Spleen (tissue), 11 donors: Measurements from ENCODE around the gene CASP2. TPM values are rescaled to one million over a fixed set of nuclear protein-coding genes. Genes with fewer than 3 reads are reported as not detected.

Experiments
- DNase-seq: peaks from one replicate; pipeline ENCODE4 v3.0.0-alpha.2; 2020
- H3K27ac ChIP-seq, 8 donors: fragments of 200-600 bp; sonication (generic) in 7 of 8; 1 replicate in 4 of 8; 2 replicates in 4 of 8; pipeline versions ENCODE4 v1.5.0 to v1.8.0; 2016 to 2021; ENCODE audit warnings: inconsistent platforms in 4 of 8, mild to moderate bottlenecking in 4 of 8, moderate library complexity in 1 of 8
- H3K27me3 ChIP-seq, 7 donors: fragments of 200-600 bp; sonication (generic) in 6 of 7; replicated peaks in 1 of 7; 1 replicate in 4 of 7; 2 replicates in 3 of 7; pipeline versions ENCODE4 v1.5.0 to v1.8.0; 2016 to 2021; ENCODE audit warnings: inconsistent platforms in 3 of 7, mild to moderate bottlenecking in 1 of 7
- H3K36me3 ChIP-seq, 6 donors: fragments of 200-600 bp; sonication (generic) in 5 of 6; 1 replicate in 4 of 6; 2 replicates in 2 of 6; pipeline versions ENCODE4 v1.5.0 to v1.8.0; 2016 to 2021; ENCODE audit warnings: inconsistent platforms in 2 of 6
- H3K4me1 ChIP-seq, 6 donors: fragments of 200-600 bp; sonication (generic) in 5 of 6; 1 replicate in 3 of 6; 2 replicates in 3 of 6; pipeline versions ENCODE4 v1.5.0 to v1.8.0; 2016 to 2021; ENCODE audit warnings: inconsistent platforms in 3 of 6
- H3K4me3 ChIP-seq, 8 donors: fragments of 200-600 bp; sonication (generic) in 7 of 8; 1 replicate in 4 of 8; 2 replicates in 4 of 8; pipeline versions ENCODE4 v1.5.0 to v1.8.0; 2016 to 2021; ENCODE audit warnings: inconsistent platforms in 4 of 8, mild to moderate bottlenecking in 4 of 8, moderate library complexity in 2 of 8
- H3K9me3 ChIP-seq, 8 donors: fragments of 200-600 bp; sonication (generic) in 7 of 8; 1 replicate in 4 of 8; 2 replicates in 4 of 8; pipeline versions ENCODE4 v1.5.0 to v1.8.0; 2016 to 2021; ENCODE audit warnings: inconsistent platforms in 4 of 8
- CTCF ChIP-seq, 11 experiments: fragments of 200-600 bp in 7 of 11; fragments of 450-650 bp in 4 of 11; sonication (generic) in 4 of 11; IDR thresholded peaks in 8 of 11; conservative IDR thresholded peaks in 3 of 11; 1 replicate in 7 of 11; 2 replicates in 4 of 11; pipeline versions ENCODE4 v1.4.0 to v1.8.0; 2016 to 2021; ENCODE audit warnings: antibody characterized with exemption in 11 of 11, inconsistent platforms in 4 of 11, mild to moderate bottlenecking in 1 of 11
- POLR2A ChIP-seq, 3 donors: fragments of 450-650 bp; IDR thresholded peaks; one replicate each; pipeline ENCODE4 v1.5.1; 2017; ENCODE audit warnings: antibody characterized with exemption in 3 of 3, mild to moderate bottlenecking in 1 of 3
- POLR2AphosphoS5 ChIP-seq, 3 donors: sonication (generic); formaldehyde crosslinking; IDR thresholded peaks; one replicate each; pipeline ENCODE4 v1.5.1; 2017; ENCODE audit warnings: antibody characterized with exemption in 3 of 3
- WGBS, 5 donors: extraction: QIAGEN DNeasy Blood & Tissue Kit in 3 of 5; methylation state at CpG; one replicate each; pipeline versions ENCODE4 v1.1.5 to v1.1.7; 2013 to 2018; 5-methylcytosine and 5-hydroxymethylcytosine counted together
- intact Hi-C: fragments of 100-400 bp; cut with DNase I; formaldehyde crosslinking; loops from one replicate; pipeline ENCODE4 v1.15.0; 2023; ENCODE audit warnings: low total_unique reads
- polyA plus RNA-seq, 3 donors: library from polyadenylated mRNA; stranded (reverse); fragments of 200-250 nt; gene quantifications; one replicate each; pipeline ENCODE4 v1.2.1, GENCODE V29; 2013
- total RNA-seq, 7 donors: library from RNA; depleted of rRNA in 3 of 7; stranded (reverse); fragments of >200 nt in 3 of 7; fragmentation: NEBNext Ultra II Directional in 4 of 7; extraction: Animal tissue kit (Norgen Biotek cat#: 25700) in 4 of 7; gene quantifications; one replicate each; pipeline versions ENCODE4 v1.1.0 to v1.2.1, GENCODE V29; 2016 to 2021
- donor health status: healthy with polysubstance abuse.
- donor health status: DM: no; HTN: no; CAD: no; lungs with moderate emphysema.
- donor health status: DM: no; HTN: no; CAD: no.
- donor health status: Bipolar disorder and iron deficiency.
- donor health status: healthy.
- donor health status: DM: no; HTN: no; CAD: no.
- donor health status: DM: yes; HTN: yes; CAD: no.

The CASP2 gene
- total and polyA plus RNA-seq, 10 donors = 9.9 to 51.0 (median 34.4) TPM

DNA sequence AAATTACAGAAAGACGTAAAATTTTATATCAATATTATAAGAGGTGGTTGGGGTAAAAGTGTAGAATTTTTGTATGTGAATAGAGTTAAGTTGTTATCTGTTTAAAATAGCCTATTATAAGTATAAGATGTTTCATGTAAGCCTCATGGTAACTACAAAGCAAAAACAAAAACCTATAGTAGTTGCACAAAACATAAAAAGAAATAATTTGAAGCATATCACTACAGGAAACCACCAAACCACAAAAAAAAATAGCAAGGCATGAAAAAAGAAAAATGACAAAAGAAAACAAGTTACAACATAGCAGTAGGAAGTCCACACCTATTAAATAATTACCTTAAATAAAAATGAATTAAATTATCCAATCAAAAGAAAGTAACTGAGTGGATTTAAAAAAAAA lies 37.3 kb upstream of the CASP2 start:
- Histone ChIP-seq H3K4me3 (no peak overlapping the region), H3K36me3 (no peaks in the 10 kb centered on the region), H3K9me3 (peaks cover 0 to 14% (median 3%) of the 10 kb centered on the region in 8 donors), H3K4me1 (peaks cover 0 to 54% (median 23%) of the 10 kb centered on the region in 6 donors), H3K27ac (peak overlapping the region in 4 of 8 donors; percentile 9 to 36 (median 24)), H3K27me3 (no peaks in the 10 kb centered on the region)
- no peak for TF ChIP-seq CTCF (IDR thresholded peaks at IDR 0.05 in 8 of 11, conservative IDR thresholded peaks at IDR 0.05 in 3 of 11)
- TF ChIP-seq POLR2A (IDR thresholded peaks at IDR 0.05) = no peak
- no peak for TF ChIP-seq POLR2AphosphoS5 (IDR thresholded peaks at IDR 0.05)
- DNase-seq = no peak
- intact Hi-C loops = no loop called here
- 71 to 81% (median 74%) methylated on average over 1 of the region's 1 CpG for WGBS, 5 donors

GRCh38 chr7:143252006-143252405 lies 36.1 kb upstream of the CASP2 start:
- WGBS, 5 donors = 54 to 75% (median 68%) methylated on average over 2 of the region's 2 CpGs
- no peak for DNase-seq

GRCh38 chr7:143255564-143255963 lies 32.6 kb upstream of the CASP2 start:
- Histone ChIP-seq H3K27ac (no peak overlapping the region), H3K4me3 (no peak overlapping the region), H3K27me3 (no peaks in the 10 kb centered on the region), H3K9me3 (no peaks in the 10 kb centered on the region), H3K36me3 (no peaks in the 10 kb centered on the region), H3K4me1 (peaks cover 4 to 64% (median 26%) of the 10 kb centered on the region in 6 donors)
- TF ChIP-seq POLR2AphosphoS5 (IDR thresholded peaks at IDR 0.05) = no peak
- intact Hi-C loops = no loop called here
- 49 to 68% (median 60%) methylated on average over 3 of the region's 3 CpGs for WGBS, 5 donors
- no peak for DNase-seq

More at GRCh38 chr7:143252006-143252405, 36.1 kb upstream of the CASP2 start:
- Histone ChIP-seq H3K4me3 (no peak overlapping the region), H3K27ac (peak overlapping the region in 1 of 8 donors; percentile 32), H3K27me3 (no peaks in the 10 kb centered on the region), H3K4me1 (peaks cover 0 to 60% (median 26%) of the 10 kb centered on the region in 6 donors), H3K9me3 (peaks cover 0 to 14% (median 3%) of the 10 kb centered on the region in 8 donors), H3K36me3 (no peaks in the 10 kb centered on the region)
- TF ChIP-seq POLR2AphosphoS5 (IDR thresholded peaks at IDR 0.05) (no peak), CTCF (IDR thresholded peaks at IDR 0.05 in 8 of 11, conservative IDR thresholded peaks at IDR 0.05 in 3 of 11) (no peak), POLR2A (IDR thresholded peaks at IDR 0.05) (no peak)
- intact Hi-C loops = no loop called here

- intact Hi-C loops = no loop called here
- Histone ChIP-seq H3K4me1 (peaks cover 4 to 57% (median 22%) of the 10 kb centered on the region in 6 donors), H3K27ac (peak overlapping the region in 4 of 8 donors; percentile 35 to 62 (median 39)), H3K27me3 (no peaks in the 10 kb centered on the region), H3K9me3 (no peaks in the 10 kb centered on the region), H3K4me3 (no peak overlapping the region), H3K36me3 (no peaks in the 10 kb centered on the region)
- TF ChIP-seq CTCF (IDR thresholded peaks at IDR 0.05 in 8 of 11, conservative IDR thresholded peaks at IDR 0.05 in 3 of 11) (no peak), POLR2A (IDR thresholded peaks at IDR 0.05) (no peak), POLR2AphosphoS5 (IDR thresholded peaks at IDR 0.05) (no peak)
- 89 to 98% (median 92%) methylated on average over 3 of the region's 3 CpGs for WGBS, 5 donors
- no peak for DNase-seq
Measured at GRCh38 chr7:143256325-143256724, 31.8 kb upstream of the CASP2 start.
